H1 (cell line): ENCODE measurements around the gene RELA. TPM values are rescaled to one million over a fixed set of nuclear protein-coding genes. Genes with fewer than 3 reads are reported as not detected.

Source experiments
- CTCF ChIA-PET: fragments of 300-600 bp; sonication (Branson Sonifier 250); formaldehyde crosslinking; loops from one replicate; lab custom pipeline; 2021; ENCODE audit not compliant: partially characterized antibody; lab: Charles Lee
- POLR2A ChIA-PET: fragments of 300-600 bp; sonication (Branson Sonifier 250); formaldehyde crosslinking; loops from one replicate; lab custom pipeline; 2021; ENCODE audit warnings: inconsistent platforms; ENCODE audit not compliant: partially characterized antibody; lab: Charles Lee
- DNase-seq, 2 experiments: peaks; one replicate each; pipeline versions ENCODE4 v3.0.0 to v3.0.0-alpha.2; 2010 to 2022; ENCODE audit warnings: low spot score in 2 of 2, low read depth in 1 of 2, mixed read lengths in 1 of 2
- FAIRE-seq: peaks from 2 replicates; lab custom pipeline; 2011; peaks lifted over from hg19 to GRCh38; lab: Jason Lieb, UNC
- H2AFZ ChIP-seq: 2 replicates; pipeline ENCODE4 v1.8.1; 2012; ENCODE audit warnings: low read length, inconsistent platforms
- H2AK5ac ChIP-seq: 2 replicates; pipeline ENCODE4 v1.6.1; 2013; ENCODE audit warnings: low read depth, low read length
- H2BK120ac ChIP-seq: replicated peaks from 2 replicates; pipeline ENCODE3; 2013; ENCODE audit warnings: low read depth, low read length, inconsistent platforms
- H2BK12ac ChIP-seq: 2 replicates; pipeline ENCODE4 v1.6.1; 2013; ENCODE audit warnings: low read depth, low read length
- H2BK15ac ChIP-seq: 2 replicates; pipeline ENCODE4 v1.6.1; 2013; ENCODE audit warnings: low read length
- H2BK20ac ChIP-seq: 2 replicates; pipeline ENCODE4 v1.6.1; 2013; ENCODE audit warnings: low read length
- H2BK5ac ChIP-seq: 2 replicates; pipeline ENCODE4 v1.6.1; 2013; ENCODE audit warnings: low read depth, low read length
- H3K14ac ChIP-seq: 2 replicates; pipeline ENCODE4 v1.6.1; 2013; ENCODE audit warnings: inconsistent platforms; ENCODE audit not compliant: insufficient read length
- H3K18ac ChIP-seq: 2 replicates; pipeline ENCODE4 v1.6.1; 2013; ENCODE audit warnings: low read length; ENCODE audit errors: extremely low read depth
- H3K23ac ChIP-seq: 2 replicates; pipeline ENCODE4 v1.6.1; 2013; ENCODE audit warnings: inconsistent platforms; ENCODE audit not compliant: insufficient read length
- H3K23me2 ChIP-seq: 2 replicates; pipeline ENCODE4 v1.6.1; 2013; ENCODE audit warnings: low read depth, low read length
- H3K27ac ChIP-seq: 2 replicates; pipeline ENCODE4 v1.6.1; 2011; ENCODE audit warnings: low read depth, low read length, inconsistent platforms
- H3K27me3 ChIP-seq, 4 experiments: replicated peaks in 1 of 4; 1 replicate in 1 of 4; 2 replicates in 3 of 4; pipeline versions ENCODE4 v1.6.1 to v1.8.1; 2011 to 2013; ENCODE audit warnings: low read length in 3 of 4, mild to moderate bottlenecking in 3 of 4, inconsistent platforms in 2 of 4, mixed read lengths in 2 of 4, moderate library complexity in 1 of 4; ENCODE audit not compliant: control insufficient read depth in 3 of 4, insufficient read depth in 3 of 4; ENCODE audit errors: extremely low read depth in 1 of 4
- H3K36me3 ChIP-seq, 4 experiments: 2 replicates each; pipeline versions ENCODE4 v1.6.1 to v1.8.1; 2011 to 2013; ENCODE audit warnings: mild to moderate bottlenecking in 4 of 4, low read length in 3 of 4, moderate library complexity in 2 of 4, control low read depth in 1 of 4, inconsistent platforms in 1 of 4; ENCODE audit not compliant: insufficient read depth in 4 of 4, control insufficient read depth in 2 of 4
- H3K4ac ChIP-seq: replicated peaks from 2 replicates; pipeline ENCODE3; 2013; ENCODE audit warnings: low read length, low read depth, mixed read lengths, inconsistent platforms; ENCODE audit not compliant: insufficient read length
- H3K4me1 ChIP-seq, 4 experiments: replicated peaks in 1 of 4; 1 replicate in 1 of 4; 2 replicates in 3 of 4; pipeline versions ENCODE4 v1.6.1 to v1.8.1; 2011 to 2013; ENCODE audit warnings: low read length in 3 of 4, inconsistent platforms in 2 of 4, mixed read lengths in 1 of 4; ENCODE audit not compliant: insufficient read depth in 4 of 4, control insufficient read depth in 3 of 4
- H3K4me2 ChIP-seq, 2 experiments: 2 replicates each; pipeline versions ENCODE4 v1.6.1 to v1.8.1; 2011 to 2013; ENCODE audit warnings: low read depth in 2 of 2, low read length in 2 of 2, control low read depth in 1 of 2, inconsistent platforms in 1 of 2, mild to moderate bottlenecking in 1 of 2; ENCODE audit not compliant: insufficient read depth in 1 of 2
- H3K4me3 ChIP-seq, 4 experiments: fragments of 200-600, 300-600 bp in 1 of 4; sonication (generic), shearing (Covaris generic), sonication (Bioruptor Twin) in 1 of 4; 2 replicates each; pipeline versions ENCODE4 v1.5.1 to v1.8.1; 2011 to 2016; ENCODE audit warnings: low read length in 4 of 4, low read depth in 3 of 4, control low read depth in 2 of 4, inconsistent platforms in 2 of 4, mild to moderate bottlenecking in 2 of 4, mixed read lengths in 1 of 4, moderate library complexity in 1 of 4; ENCODE audit not compliant: insufficient read depth in 2 of 4; ENCODE audit errors: extremely low read depth in 1 of 4
- H3K56ac ChIP-seq: replicated peaks from 2 replicates; pipeline ENCODE3; 2013; ENCODE audit warnings: low read depth, mild to moderate bottlenecking, mixed read lengths, low read length, inconsistent platforms; ENCODE audit not compliant: insufficient read length
- H3K79me1 ChIP-seq: 2 replicates; pipeline ENCODE4 v1.6.1; 2013; ENCODE audit warnings: low read depth, low read length, control low read depth
- H3K79me2 ChIP-seq, 2 experiments: 2 replicates each; pipeline versions ENCODE4 v1.6.1 to v1.8.1; 2012 to 2013; ENCODE audit warnings: low read length in 2 of 2, mild to moderate bottlenecking in 2 of 2, inconsistent platforms in 1 of 2; ENCODE audit not compliant: insufficient read depth in 2 of 2, control insufficient read depth in 1 of 2
- H3K9ac ChIP-seq, 4 experiments: replicated peaks in 1 of 4; 1 replicate in 1 of 4; 2 replicates in 3 of 4; pipeline versions ENCODE4 v1.6.1 to v1.8.1; 2011 to 2013; ENCODE audit warnings: low read depth in 3 of 4, low read length in 3 of 4, control low read depth in 2 of 4, mild to moderate bottlenecking in 2 of 4, moderate library complexity in 2 of 4, inconsistent platforms in 1 of 4; ENCODE audit errors: extremely low read depth in 1 of 4
- H3K9me3 ChIP-seq, 2 experiments: 2 replicates each; pipeline versions ENCODE4 v1.6.1 to v1.8.1; 2012 to 2013; ENCODE audit warnings: mild to moderate bottlenecking in 2 of 2, moderate library complexity in 2 of 2, control low read depth in 1 of 2, inconsistent platforms in 1 of 2, low read depth in 1 of 2, low read length in 1 of 2, mixed read lengths in 1 of 2; ENCODE audit not compliant: insufficient read depth in 2 of 2
- H4K20me1 ChIP-seq, 2 experiments: replicated peaks in 1 of 2; 2 replicates each; pipeline versions ENCODE3 to v1.8.1; 2011 to 2013; ENCODE audit warnings: inconsistent platforms in 2 of 2, low read length in 2 of 2, mild to moderate bottlenecking in 1 of 2; ENCODE audit not compliant: insufficient read depth in 2 of 2, control insufficient read depth in 1 of 2
- H4K5ac ChIP-seq: 2 replicates; pipeline ENCODE4 v1.6.1; 2013; ENCODE audit warnings: low read length, low read depth, mixed read lengths, inconsistent platforms; ENCODE audit not compliant: insufficient read length
- H4K8ac ChIP-seq: 2 replicates; pipeline ENCODE4 v1.8.0; 2013; ENCODE audit warnings: mild to moderate bottlenecking, moderate library complexity, low read length, inconsistent platforms; ENCODE audit not compliant: insufficient read depth; ENCODE audit errors: extremely low read depth
- H4K91ac ChIP-seq: replicated peaks from 2 replicates; pipeline ENCODE3; 2013; ENCODE audit warnings: low read length, mixed read lengths, inconsistent platforms; ENCODE audit not compliant: insufficient read length
- CREB1 ChIP-seq: IDR thresholded peaks from 2 replicates; pipeline ENCODE4 v1.6.1; 2012; ENCODE audit warnings: inconsistent platforms
- EP300 ChIP-seq, 2 experiments: IDR thresholded peaks; 1 replicate in 1 of 2; 2 replicates in 1 of 2; pipeline ENCODE4 v1.6.1; 2011 to 2012; ENCODE audit warnings: low read depth in 2 of 2, low read length in 2 of 2, mild to moderate bottlenecking in 2 of 2, borderline replicate concordance in 1 of 2, inconsistent platforms in 1 of 2, moderate library complexity in 1 of 2
- GTF2F1 ChIP-seq: IDR thresholded peaks from 2 replicates; pipeline ENCODE4 v1.6.1; 2012; ENCODE audit warnings: low read depth, low read length, improper control_type of control experiment, borderline replicate concordance
- JUN ChIP-seq: IDR thresholded peaks from 2 replicates; pipeline ENCODE4 v1.6.1; 2011; ENCODE audit warnings: low read depth, mild to moderate bottlenecking, improper control_type of control experiment, low read length
- JUND ChIP-seq: IDR thresholded peaks from 2 replicates; pipeline ENCODE4 v1.6.1; 2011; ENCODE audit warnings: mild to moderate bottlenecking, improper control_type of control experiment, low read length
- MAFK ChIP-seq: IDR thresholded peaks from 2 replicates; pipeline ENCODE4 v1.6.1; 2012; ENCODE audit warnings: low read depth, mild to moderate bottlenecking, improper control_type of control experiment, low read length
- RAD21 ChIP-seq, 2 experiments: IDR thresholded peaks in 1 of 2; conservative IDR thresholded peaks in 1 of 2; 2 replicates each; pipeline ENCODE4 v1.6.1; 2011; ENCODE audit warnings: low read depth in 2 of 2, low read length in 2 of 2, improper control_type of control experiment in 1 of 2, inconsistent platforms in 1 of 2, mild to moderate bottlenecking in 1 of 2, moderate library complexity in 1 of 2
- SP2 ChIP-seq: IDR thresholded peaks from 2 replicates; pipeline ENCODE4 v1.6.1; 2012; ENCODE audit warnings: mild to moderate bottlenecking, low read length, inconsistent platforms
- SUZ12 ChIP-seq: fragments of 200-600 bp; sonication (generic); IDR thresholded peaks from 2 replicates; pipeline ENCODE4 v1.6.1; 2012; ENCODE audit warnings: mild to moderate bottlenecking, inconsistent platforms, low read length, moderate library complexity, mixed read lengths
- WGBS, 2 experiments: shearing (Covaris generic) in 1 of 2; methylation state at CpG; one replicate each; pipeline versions ENCODE4 v1.1.6 to v1.1.7; 2013 to 2015; ENCODE audit warnings: low lambda C conversion rate in 2 of 2, mixed read lengths in 2 of 2, inconsistent platforms in 1 of 2, low coverage in 1 of 2, missing lambda C conversion rate in 1 of 2; ENCODE audit not compliant: insufficient replicate concordance in 2 of 2, insufficient coverage in 1 of 2, insufficient read length in 1 of 2; ENCODE audit errors: extremely low coverage in 1 of 2, missing lambda C conversion rate in 1 of 2; 5-methylcytosine and 5-hydroxymethylcytosine counted together
- polyA plus RNA-seq, 7 experiments: library from polyadenylated mRNA; depleted of rRNA in 3 of 7; stranded (reverse) in 5 of 7; unstranded in 2 of 7; fragments of >200 nt in 5 of 7; fragments of 200-250 nt in 2 of 7; gene quantifications; 1 replicate in 5 of 7; 2 replicates in 1 of 7; 4 replicates in 1 of 7; pipeline versions ENCODE4 v1.2.1 to v1.2.3, GENCODE V29; 2011 to 2013; ENCODE audit warnings: missing spikeins in 2 of 7, mixed read lengths in 2 of 7
- total RNA-seq: library from RNA; stranded (reverse); fragmentation: NEBNext Ultra II Directional; extraction: Animal tissue kit (Norgen Biotek cat#: 25700); gene quantifications from 2 replicates; pipeline ENCODE4 v1.2.1, GENCODE V29; 2021
- TF ChIP-seq, protein P1 (sequence below): IDR thresholded peaks from 2 replicates; pipeline ENCODE4 v1.6.1; 2011; ENCODE audit warnings: low read depth, mild to moderate bottlenecking, low read length; ENCODE audit not compliant: insufficient read depth
- TF ChIP-seq, protein P2 (sequence below): IDR thresholded peaks from 2 replicates; pipeline ENCODE4 v1.6.1; 2012; ENCODE audit warnings: inconsistent platforms

Gene RELA
- total and polyA plus RNA-seq, 2 of the 8 experiments (the other 6 are each of a cell fraction or from before 2014, with no cell fraction given), result 21.9 to 27.5 TPM

DNA sequence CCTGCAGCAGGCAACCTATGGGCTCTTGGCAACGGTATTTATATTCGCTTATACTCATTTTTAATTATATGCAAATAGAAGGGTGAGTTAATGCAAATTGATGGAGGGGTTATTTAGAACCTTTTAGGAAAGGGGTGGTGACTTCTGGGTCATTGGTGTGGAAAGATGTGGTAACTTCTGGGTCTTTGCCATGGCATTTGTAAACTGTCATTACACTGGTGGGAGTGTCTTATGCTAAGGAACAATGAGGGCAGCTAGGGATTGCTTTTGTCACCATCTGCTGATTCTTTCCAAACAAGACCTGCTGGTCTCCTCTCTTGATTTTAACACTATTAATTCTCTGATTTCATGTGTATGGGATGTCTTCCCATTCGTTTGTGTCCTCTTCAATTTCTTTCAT lies 37.7 kb upstream of the RELA start:
- Histone ChIP-seq H3K79me2 (no peaks in the 10 kb centered on the region), H3K9me3 (0 out of 4 replicates have a peak, but pooled peaks cover 0 to 7% of the 10 kb centered on the region in 2 experiments), H2BK15ac (no peak overlapping the region), H2BK20ac (no peak overlapping the region), H3K23ac (no peak overlapping the region), H3K36me3 (no peaks in the 10 kb centered on the region), H4K8ac (no peak overlapping the region), H3K4me3 (no peak overlapping the region), H3K18ac (no peak overlapping the region), H2BK12ac (no peak overlapping the region), H2AFZ (no peak overlapping the region), H3K4ac (no peak overlapping the region), H3K14ac (no peak overlapping the region), H3K56ac (no peak overlapping the region), H3K27ac (no peak overlapping the region), H2BK120ac (no peak overlapping the region), H4K5ac (no peak overlapping the region), H2BK5ac (no peak overlapping the region), H3K23me2 (no peaks in the 10 kb centered on the region; the same call in 1 of the 2 replicates), H4K20me1 (no peaks in the 10 kb centered on the region), H3K79me1 (no peaks in the 10 kb centered on the region), H3K9ac (no peak overlapping the region), H3K4me1 (no peaks in the 10 kb centered on the region), H4K91ac (no peak overlapping the region), H3K27me3 (no peaks in the 10 kb centered on the region; a peak in 3 of 7 replicates), H2AK5ac (no peak overlapping the region), H3K4me2 (no peak overlapping the region)
- DNase-seq (no peak), FAIRE-seq (no peak)
- POLR2A ChIA-PET, result no interaction called here
- 85% methylated on average over 3 of the region's 3 CpGs; no CpG with 5 or more reads in 1 of the 2 experiments for WGBS, 2 experiments
- CTCF ChIA-PET, result interaction anchor here (1.1 to 1.8 kb wide), 2 partner anchors 11 to 184 kb away, joined by 3 read pairs; partner anchors contain the start of gene KAT5
- TF ChIP-seq SP2, result no peak
- TF ChIP-seq, protein P1, sequence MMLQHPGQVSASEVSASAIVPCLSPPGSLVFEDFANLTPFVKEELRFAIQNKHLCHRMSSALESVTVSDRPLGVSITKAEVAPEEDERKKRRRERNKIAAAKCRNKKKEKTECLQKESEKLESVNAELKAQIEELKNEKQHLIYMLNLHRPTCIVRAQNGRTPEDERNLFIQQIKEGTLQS, result no peak
- TF ChIP-seq GTF2F1, result no peak
- TF ChIP-seq EP300 (IDR thresholded peaks at IDR 0.05; ENCODE audit: borderline replicate concordance in 1 of 2, low read depth in 2 of 2, low read length in 2 of 2), result no peak
- no peak for TF ChIP-seq CREB1
- TF ChIP-seq SUZ12, result no peak
- no peak for TF ChIP-seq MAFK
- TF ChIP-seq JUND, result no peak
- TF ChIP-seq, protein P2, sequence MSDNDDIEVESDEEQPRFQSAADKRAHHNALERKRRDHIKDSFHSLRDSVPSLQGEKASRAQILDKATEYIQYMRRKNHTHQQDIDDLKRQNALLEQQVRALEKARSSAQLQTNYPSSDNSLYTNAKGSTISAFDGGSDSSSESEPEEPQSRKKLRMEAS, result no peak
- no peak for TF ChIP-seq RAD21 (IDR thresholded peaks at IDR 0.05 in 1 of 2, conservative IDR thresholded peaks at IDR 0.05 in 1 of 2; ENCODE audit: low read depth in 2 of 2, low read length in 2 of 2)
- no peak for TF ChIP-seq JUN
